GM19438 (cell line): ENCODE measurements around the gene TF.
"Not testable (repeated sequence)": the region's sequence is repeated elsewhere in the genome, so short reads cannot be mapped to it uniquely, and the experiment has no call there.

Source experiments
- ATAC-seq: cut with Tn5 transposase; IDR thresholded peaks from one replicate; pipeline ENCODE4 v1.9.1; 2021; ENCODE audit warnings: low read depth; ENCODE audit not compliant: unreplicated experiment

The TF gene

DNA sequence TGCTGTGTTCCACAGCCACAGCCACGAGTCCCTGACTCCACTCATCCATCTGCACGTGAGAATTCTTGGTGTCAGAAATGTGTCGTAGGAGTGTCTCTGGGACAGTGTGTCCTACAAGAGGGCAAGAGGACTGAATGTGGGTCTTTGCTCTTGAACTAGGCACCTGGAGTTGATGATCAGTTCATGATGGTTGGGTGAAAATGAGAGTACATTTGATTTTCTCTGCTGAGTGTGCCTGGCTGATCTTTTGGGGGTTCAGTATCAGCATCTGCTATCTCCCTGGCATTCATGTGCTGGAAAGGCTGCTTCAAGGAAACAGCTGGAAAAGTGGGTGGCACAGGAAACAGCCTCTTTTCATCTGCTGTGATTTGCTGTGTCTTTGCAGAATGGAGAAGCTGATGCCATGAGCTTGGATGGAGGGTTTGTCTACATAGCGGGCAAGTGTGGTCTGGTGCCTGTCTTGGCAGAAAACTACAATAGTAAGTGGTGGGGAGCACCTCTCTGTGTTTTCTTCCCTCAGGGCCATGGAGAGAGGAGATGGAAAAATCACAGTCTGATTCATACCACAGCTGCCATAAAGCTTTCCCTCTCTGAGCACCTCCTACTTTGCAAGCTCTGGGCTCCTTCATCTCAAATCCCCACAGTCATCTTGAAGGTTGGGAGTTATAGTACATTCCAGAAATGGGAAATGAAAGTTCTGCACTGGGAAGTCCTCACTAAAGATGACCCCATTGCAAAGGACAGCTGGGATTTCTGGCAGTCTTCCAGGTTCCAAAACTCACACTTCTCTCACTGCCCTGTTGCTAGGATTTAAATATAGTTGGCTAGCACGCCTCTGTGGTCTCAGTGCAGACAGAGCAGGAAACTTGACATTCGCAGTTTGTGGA lies 17.8 kb downstream of the TF start:
- no peak for ATAC-seq

DNA sequence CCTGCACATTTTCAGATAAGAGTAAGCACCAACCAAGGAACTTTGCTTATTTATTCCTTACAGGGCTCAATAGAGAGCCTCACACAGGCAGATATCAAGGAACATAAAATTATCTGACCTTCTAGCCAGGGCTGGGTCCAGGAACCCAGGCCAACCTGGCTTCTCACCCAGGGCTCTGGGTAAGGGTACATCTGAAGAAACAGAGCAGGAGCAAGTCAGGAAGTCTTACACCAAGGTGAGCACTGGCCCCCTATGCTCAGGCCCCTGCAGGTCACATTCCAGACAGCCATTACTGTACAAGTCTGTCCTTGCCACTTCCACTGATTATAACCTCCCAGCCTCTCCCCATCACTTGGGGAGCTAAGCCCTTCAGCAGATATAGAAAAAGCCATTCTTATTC lies 19.1 kb downstream of the TF start:
- ATAC-seq = no peak

DNA sequence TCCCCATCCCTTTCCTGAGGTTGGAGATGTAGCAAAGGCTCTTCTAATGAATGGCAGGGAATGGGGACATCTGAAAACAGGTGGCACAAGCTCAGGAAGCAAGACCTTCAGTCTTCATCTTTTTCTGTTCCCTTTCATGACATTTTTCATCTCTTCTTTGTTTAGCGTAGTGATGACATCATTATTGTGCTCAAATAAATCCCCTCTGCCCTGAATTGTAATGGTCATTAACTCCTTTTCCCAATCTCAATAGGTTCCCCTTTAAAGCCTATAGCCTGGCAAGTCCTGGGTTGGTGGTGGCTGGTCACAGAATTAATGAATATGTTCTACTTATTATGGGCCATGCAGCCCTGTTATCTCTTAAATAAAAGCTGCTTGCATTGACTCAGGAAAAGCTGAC lies 21.4 kb downstream of the TF start:
- ATAC-seq = no peak

DNA sequence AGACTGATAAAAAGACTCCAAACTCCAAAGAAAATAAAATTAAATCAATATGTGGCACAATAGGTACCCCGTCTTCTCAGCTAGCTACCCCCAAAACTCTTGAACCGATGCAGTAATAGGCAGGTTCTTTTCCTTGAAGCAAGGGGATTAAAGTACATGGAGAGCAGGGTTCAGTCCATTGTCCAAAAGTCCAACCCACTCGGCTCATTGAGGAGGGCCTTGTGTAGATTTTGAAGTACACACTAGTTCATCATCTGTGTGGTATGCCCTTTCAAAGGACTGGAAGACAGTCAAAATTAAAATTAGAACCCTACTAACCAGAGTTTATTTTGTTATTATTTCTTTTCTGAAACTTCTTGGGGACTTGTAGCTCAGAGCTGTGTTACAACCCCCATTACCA lies 23.3 kb downstream of the TF start:
- ATAC-seq = no peak

DNA sequence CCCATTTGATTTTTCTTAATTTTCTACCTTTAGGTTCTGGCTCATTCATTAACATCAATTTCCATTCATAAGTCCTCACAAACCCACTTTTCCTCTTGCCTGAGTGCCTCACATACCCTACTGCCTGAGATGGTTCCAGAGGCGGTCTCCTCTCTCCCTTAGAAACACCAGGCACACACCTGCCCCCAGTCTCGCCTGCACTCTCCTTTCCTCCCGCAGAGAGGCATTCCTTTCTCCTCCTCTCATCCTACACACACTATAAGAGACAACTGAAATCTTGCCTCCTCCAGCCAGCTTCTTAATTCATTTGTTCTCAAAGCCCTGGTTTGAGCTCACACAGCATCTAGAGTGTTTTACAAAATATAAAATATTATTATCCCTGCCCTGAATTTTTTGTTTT lies 27.5 kb downstream of the TF start:
- ATAC-seq = no peak

DNA sequence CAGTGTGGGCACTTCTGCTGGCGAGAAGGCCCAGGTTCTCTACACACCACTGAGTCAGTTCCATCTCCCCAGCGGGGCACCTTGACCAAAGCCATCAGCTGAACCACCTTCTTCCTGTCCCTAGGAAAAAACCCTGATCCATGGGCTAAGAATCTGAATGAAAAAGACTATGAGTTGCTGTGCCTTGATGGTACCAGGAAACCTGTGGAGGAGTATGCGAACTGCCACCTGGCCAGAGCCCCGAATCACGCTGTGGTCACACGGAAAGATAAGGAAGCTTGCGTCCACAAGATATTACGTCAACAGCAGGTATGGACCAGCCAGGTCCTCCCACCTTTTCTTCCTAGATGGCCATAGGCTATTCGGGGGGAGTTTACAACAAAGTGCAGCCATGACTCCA lies 29.1 kb downstream of the TF start:
- ATAC-seq = no peak

DNA sequence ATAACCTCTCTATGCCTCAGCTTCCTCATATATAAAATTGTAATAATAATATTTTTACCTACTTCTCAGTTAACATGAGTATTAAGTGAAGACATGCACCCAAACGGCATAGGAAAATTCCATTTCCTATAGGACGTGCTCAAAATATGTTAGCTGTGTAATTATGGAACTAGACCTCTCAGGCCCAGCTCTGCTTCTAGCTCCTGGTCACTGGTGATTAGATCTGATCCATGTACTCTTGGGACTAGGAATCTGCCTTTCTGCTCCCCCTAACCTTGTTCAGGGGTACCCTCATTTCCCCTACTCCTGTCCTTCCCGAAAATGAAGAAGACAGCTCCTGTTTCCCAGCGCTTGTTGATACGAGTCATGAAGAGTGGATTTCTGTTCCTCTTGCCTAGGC lies 29.6 kb downstream of the TF start:
- no peak for ATAC-seq

DNA sequence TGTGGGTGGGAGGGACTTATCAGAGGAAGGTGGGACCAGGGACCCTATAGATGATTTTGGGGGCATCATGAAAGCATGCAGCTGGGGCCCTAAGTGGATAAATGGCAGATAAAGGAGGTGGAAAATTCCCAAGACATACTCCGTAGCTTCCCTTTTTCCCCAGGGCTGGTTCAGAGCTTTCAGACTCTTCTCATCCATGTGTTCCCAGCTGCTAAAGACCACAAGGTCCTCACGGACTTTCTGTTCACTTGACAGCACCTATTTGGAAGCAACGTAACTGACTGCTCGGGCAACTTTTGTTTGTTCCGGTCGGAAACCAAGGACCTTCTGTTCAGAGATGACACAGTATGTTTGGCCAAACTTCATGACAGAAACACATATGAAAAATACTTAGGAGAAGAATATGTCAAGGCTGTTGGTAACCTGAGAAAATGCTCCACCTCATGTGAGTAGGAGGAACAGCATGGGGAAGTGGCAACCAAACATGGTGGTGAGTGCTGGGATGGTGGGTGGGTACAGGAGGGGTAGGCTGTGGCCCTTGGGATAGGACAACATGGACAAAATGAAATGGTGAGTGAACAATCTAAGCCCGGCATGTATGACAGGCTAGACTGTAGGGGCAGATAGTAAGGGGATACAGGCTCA lies 30.7 kb downstream of the TF start:
- no peak for ATAC-seq

DNA sequence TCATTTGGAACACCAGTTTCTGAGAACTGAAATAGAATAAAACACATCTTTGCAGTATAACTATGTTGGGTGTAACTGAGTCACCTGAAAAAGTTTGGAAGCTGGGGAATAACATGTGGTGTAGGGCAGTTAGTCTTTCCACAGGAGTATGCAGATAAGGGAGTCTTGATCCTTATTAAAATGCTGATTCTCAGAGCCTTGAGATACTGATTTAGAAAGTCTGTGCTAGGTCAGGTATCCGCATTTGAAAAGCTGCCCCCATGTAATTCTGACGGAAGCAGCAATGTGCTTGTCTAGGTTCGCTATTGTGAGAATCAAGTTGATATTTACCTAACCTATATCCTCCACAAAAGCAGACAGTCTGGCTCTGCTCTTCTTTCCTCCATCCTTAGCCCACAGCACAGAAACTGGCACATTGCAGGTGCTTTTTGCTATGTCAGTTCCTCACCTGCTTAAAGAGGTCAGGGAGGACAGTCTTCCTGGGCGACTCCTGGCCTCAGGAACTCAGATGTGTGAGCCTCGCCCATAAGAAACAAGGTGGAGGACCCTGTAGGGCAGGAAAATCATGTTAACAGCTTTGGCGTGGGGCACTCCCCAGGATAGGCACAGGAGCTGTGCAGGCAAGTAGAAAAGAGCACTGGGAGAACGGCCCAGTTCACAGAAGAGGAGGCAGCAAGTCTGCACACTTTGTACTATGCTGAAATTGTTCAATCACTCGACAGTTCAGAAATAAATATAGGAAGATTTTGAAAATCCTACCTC lies 31.8 kb downstream of the TF start:
- no peak for ATAC-seq

DNA sequence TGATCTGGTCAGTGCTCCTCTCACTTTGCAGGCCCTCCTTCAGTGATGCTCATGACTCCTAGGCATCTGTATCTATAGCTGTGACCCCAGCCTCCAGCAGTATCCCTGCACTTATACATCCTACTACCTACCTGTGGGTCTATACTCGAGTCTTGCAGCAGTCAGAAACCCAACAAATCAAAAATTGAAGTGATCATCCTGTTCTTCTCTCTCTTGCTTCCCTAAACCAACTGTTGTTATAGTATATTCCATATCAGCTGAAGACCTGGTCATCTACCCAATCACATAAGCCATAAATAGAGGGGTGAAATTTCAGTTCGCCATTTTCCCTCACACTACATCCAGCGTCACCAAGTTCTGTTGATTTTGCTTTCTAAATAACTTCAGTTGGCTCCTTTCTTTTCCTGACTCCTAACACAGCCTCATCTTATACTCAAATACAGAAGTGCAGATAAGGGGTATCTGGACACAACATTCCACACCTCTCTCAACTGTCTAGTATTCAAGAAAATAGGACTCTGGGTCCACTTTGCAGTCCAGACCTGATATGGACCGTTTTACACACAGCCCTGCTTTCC lies 33.5 kb downstream of the TF start:
- no peak for ATAC-seq

DNA sequence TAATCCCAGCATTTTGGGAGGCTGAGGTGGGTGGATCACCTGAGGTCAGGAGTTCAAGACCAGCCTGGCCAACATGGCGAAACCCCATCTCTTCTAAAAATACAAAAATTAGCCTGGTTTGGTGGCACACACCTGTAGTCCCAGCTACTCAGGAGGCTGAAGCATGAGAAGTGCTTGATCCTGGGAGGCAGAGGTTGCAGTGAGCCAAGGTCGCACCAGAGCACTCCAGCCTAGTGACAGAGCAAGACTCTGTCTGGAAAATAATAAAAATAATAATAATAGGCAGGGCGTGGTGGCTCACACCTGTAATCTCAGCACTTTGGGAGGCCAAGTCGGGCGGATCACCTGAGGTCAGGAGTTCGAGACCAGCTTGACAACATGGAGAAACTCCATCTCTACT lies 34.6 kb downstream of the TF start:
- not testable (repeated sequence) for ATAC-seq

DNA sequence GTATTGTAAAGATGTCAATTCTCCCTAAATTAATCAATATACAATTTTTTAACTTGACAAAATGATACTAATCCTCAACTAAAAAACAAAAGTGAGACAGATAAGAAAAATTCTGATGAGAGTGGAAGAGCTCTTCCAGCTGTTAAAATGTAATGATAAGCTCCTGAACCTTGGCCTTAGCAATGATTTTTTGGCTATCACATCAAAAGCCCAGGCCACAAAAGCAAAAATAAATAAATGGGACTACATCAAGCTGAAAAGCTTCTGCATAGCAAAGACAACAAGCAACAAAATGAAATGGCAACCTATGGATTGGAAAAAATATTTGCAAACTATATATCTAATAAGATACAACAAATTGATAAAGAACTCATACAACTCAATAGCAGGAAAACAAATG lies 35.4 kb downstream of the TF start:
- no peak for ATAC-seq

DNA sequence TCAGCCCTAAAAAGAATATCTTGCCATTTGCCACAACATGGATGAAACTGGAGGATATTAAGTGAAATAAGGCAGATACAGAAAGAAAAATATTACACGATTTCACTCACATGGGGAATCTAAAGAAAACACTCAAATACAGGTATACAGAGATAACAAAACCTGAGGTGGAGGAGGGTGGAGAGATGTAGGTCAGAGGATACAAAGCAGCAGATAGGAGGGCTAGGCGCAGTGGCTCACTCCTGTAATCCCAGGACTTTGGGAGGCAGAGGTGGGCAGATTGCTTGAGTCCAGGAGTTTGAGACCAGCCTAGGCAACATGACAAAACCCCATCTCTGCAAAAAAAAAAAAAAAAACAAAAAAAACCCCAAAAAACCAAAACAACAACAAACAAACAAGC lies 36.3 kb downstream of the TF start:
- ATAC-seq = no peak

DNA sequence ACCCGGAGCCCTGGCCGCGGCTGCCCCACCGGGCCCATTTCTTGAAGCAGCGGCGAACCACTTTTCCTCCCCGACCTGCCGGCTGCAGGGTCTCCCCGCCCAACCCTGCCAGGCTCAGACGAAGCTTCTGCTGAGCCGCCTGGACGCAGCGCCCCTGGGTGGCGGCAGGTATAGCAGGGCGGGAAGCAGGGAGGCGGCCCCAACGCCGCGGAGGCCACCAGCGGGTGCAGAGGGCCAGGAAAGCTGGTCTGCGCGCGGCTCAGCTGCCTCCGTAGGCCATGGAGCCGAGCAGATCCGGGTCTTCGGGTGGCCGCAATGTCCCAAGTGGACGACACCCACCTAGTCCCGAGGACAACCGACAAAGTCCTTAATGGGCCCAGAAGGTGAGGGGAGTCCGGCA lies 37.6 kb downstream of the TF start:
- ATAC-seq = no peak

DNA sequence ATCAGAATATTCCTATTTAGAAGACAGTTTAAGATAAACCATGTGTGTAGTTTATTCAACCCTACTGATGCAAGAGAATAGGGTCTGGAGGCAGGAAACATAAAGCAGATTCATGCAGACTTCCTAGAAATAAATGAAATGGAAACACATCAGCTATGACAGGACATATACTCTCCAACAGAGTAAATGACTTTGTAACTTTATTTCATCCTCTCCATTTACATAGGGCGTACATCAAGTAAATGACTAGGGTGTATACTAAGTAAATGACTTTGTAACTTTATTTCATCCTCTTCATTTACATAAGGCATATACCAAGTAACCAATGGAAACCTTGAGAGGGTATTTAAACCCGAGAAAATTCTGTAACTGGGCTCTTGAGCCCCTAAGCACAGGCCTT lies 41.8 kb downstream of the TF start:
- ATAC-seq = no peak

DNA sequence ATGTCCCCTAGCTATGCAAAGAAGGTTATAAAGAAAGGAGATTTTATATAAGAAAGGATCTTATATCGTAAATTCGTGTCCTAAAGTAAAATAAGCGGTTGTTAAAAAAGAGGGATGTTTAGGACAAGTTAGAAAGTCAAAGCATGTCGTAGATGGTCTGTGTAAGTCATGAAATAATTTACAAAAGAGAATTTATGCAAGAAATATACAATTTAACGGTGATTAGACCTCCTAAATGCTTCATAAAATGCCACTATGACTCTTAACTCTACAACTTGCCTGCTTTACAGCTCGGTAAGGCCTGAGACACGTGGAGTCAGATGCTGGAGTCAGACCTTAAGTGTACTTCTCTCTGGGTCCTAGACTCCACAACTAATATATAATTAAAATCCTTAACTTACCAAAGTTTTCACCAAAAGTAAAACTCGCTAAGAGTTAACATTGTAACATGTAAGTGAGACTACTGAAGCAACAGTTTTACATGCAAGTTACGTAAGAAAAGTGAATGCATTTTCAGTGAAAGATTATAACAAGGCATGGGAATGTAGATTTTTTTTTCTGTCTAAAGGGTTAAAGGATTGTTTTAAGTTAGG lies 46.1 kb downstream of the TF start:
- ATAC-seq = no peak

DNA sequence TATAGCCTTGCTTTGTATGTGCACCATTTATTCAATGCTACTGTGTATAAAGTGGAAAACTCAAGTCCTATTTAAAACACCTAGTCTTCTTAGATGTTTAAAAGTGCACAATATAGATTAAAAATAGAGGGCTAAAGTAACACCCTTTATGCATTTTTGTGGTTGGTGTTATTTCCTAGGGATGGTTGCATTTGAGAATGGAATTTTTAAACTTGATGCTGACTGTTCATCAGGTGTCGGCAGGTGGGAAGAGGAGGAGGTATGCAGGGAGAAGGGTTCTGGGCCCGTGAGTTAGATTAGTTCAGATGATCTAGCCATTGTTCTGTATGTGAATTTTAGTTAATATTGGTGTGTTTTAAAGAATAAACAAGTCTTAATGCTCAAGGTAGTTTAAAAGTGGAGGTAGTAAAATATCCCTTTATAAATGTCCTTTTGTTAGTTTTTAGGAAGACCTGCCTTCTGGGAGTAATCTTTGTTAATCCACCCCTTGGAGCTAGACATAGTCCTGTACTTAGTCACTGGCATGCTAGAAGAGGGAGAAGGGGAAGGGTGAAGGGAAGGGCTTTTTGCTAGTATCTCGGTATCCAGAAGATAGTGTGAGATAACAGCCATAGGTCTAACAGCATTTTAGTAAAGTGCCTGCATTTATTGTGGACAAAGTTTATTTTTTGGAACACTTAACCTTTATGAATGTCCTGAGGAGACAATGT lies 51.4 kb downstream of the TF start:
- no peak for ATAC-seq

DNA sequence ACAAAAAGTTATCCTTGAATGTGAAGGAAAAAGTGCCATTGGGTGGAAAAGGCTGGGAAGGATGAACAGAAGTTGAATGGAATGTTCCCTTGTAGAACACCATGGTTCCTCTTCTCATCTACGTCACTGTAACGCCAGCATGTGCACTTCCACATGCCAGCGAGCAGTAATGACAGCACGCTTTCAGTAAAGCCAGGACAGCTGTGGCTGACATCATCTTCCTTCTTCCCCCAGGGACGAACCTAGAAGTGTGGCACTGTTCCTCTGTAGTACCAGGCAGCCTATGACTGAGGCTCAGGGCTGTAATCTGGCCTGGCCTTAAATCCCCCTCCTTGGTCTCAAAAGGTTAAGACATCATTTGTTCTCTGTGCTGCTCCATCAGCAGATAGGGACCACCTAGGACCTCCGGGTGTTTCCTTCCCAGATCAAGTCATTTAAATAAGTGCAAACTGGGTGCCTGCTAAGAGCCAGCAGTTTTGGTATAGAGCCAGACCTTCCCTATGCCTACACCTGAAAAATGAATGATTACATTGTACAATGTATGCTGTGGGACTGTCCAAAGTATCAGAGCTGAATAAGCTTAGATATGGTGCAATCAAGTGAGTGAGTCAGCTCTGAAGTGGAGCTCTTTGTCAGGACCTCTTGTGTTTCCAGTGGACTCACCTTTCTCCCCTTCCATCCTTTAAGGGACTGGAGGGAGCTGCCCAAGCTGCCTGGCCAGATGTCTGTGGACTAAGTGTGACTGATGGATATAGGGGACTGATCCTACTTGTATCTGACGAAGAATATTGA lies 53.8 kb downstream of the TF start:
- ATAC-seq = no peak

DNA sequence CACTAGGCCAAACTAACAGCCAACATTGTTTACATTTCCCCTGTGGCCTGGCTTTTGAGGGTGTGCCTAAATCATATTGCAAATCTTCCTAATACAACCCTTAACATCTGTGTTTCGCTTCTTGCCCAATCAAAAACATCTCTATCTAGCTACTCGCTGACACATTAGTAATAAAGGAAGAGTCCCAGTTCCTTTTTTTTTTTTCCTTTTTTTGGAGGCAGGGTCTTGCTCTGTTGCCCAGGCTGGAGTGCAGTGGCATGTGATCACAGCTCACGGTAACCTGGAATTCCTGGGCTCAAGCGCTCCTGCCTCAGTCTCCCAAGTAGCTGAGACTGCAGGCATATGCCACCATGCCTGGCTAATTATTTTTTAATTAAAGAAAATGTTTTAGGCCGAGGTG lies 57.3 kb downstream of the TF start:
- no peak for ATAC-seq
